Activated CD4-positive, alpha-beta T cell treated with anti-CD3 and anti-CD28 coated beads, Interleukin-2, Interleukin-6, amounts not matched to agents 100 ng/mL and 50 ng/mL, durations not matched to agents 16 hours and 8 hours (primary cell): ENCODE data around the gene FAM241A.
"Not testable (repeated sequence)": the region's sequence is repeated elsewhere in the genome, so short reads cannot be mapped to it uniquely, and the experiment has no call there.

Source experiments
- DNase-seq: peaks from one replicate; pipeline ENCODE4 v3.0.0-alpha.2; 2020

FAM241A gene

GRCh38 chr4:112145326-112145789 lies at the start of gene FAM241A:
TSS of gene FAM241A (plus strand) at chr4:112145454. CDS start at chr4:112145581, 127 bp downstream.
- peak; percentile 94 for DNase-seq

GRCh38 chr4:112098841-112099530 lies 46.3 kb upstream of the FAM241A start:
- DNase-seq = no peak

GRCh38 chr4:112099701-112100297 lies 45.5 kb upstream of the FAM241A start:
- peak; percentile 50 for DNase-seq

GRCh38 chr4:112102875-112103370 lies 42.3 kb upstream of the FAM241A start:
- DNase-seq = no peak

GRCh38 chr4:112105201-112105969 lies 39.9 kb upstream of the FAM241A start:
- no peak for DNase-seq

- DNase-seq = no peak
Observed at GRCh38 chr4:112109360-112110058, 35.7 kb upstream of the FAM241A start.

- no peak for DNase-seq
Observed at GRCh38 chr4:112110059-112110425, 35.2 kb upstream of the FAM241A start.

- no peak for DNase-seq
Observed at GRCh38 chr4:112111306-112111705, 33.9 kb upstream of the FAM241A start.

GRCh38 chr4:112112095-112112494 lies 33.2 kb upstream of the FAM241A start:
- DNase-seq = not testable (repeated sequence)

- no peak for DNase-seq
Observed at GRCh38 chr4:112112590-112113170, 32.6 kb upstream of the FAM241A start.

- no peak for DNase-seq
Observed at GRCh38 chr4:112113864-112114263, 31.4 kb upstream of the FAM241A start.

GRCh38 chr4:112114452-112114851 lies 30.8 kb upstream of the FAM241A start:
- DNase-seq = no peak

GRCh38 chr4:112118742-112119352 lies 26.4 kb upstream of the FAM241A start:
- DNase-seq = no peak

GRCh38 chr4:112119353-112119783 lies 25.9 kb upstream of the FAM241A start:
- peak; percentile 76 for DNase-seq

- DNase-seq = no peak
Observed at GRCh38 chr4:112120021-112120420, 25.2 kb upstream of the FAM241A start.

GRCh38 chr4:112125416-112125815 lies 19.8 kb upstream of the FAM241A start:
- DNase-seq = no peak

- DNase-seq = no peak
Observed at GRCh38 chr4:112127048-112127637, 18.1 kb upstream of the FAM241A start.

- peak; percentile 64 for DNase-seq
Observed at GRCh38 chr4:112127803-112128202, 17.5 kb upstream of the FAM241A start.

- DNase-seq = no peak
Observed at GRCh38 chr4:112128452-112128851, 16.8 kb upstream of the FAM241A start.

GRCh38 chr4:112130906-112131305 lies 14.3 kb upstream of the FAM241A start:
- DNase-seq = no peak

- DNase-seq = no peak
Observed at GRCh38 chr4:112136551-112136950, 8.7 kb upstream of the FAM241A start.

GRCh38 chr4:112138538-112138937 lies 6.7 kb upstream of the FAM241A start:
- DNase-seq = no peak
